K562 (cell line): ENCODE data around the gene SLIT1. TPM values are rescaled to one million over a fixed set of nuclear protein-coding genes. Genes with fewer than 3 reads are reported as not detected.

Experiments used
- ELF2 ChIP-seq: fragments of 250-450 bp; sonication (Bioruptor Pico); IDR thresholded peaks from 2 replicates; pipeline ENCODE4 v1.5.0; 2021; ENCODE audit warnings: mild to moderate bottlenecking
- EWSR1 ChIP-seq: fragments of 450-650 bp; IDR thresholded peaks from 2 replicates; pipeline ENCODE4 v1.6.1; 2018; ENCODE audit warnings: borderline replicate concordance, mild to moderate bottlenecking, low read depth, moderate library complexity; ENCODE audit not compliant: partially characterized antibody
- JUN ChIP-seq, 2 experiments: sonication (generic) in 1 of 2; formaldehyde crosslinking in 1 of 2; IDR thresholded peaks; 2 replicates each; pipeline versions ENCODE4 v1.6.1 to v1.8.0; 2012 to 2022; ENCODE audit warnings: borderline replicate concordance in 2 of 2, mild to moderate bottlenecking in 2 of 2, improper control_type of control experiment in 1 of 2, low read depth in 1 of 2, low read length in 1 of 2, missing genetic modification reagents in 1 of 2
- L3MBTL2 ChIP-seq: fragments of 450-650 bp; IDR thresholded peaks from 2 replicates; pipeline ENCODE4 v1.6.1; 2016; ENCODE audit warnings: mild to moderate bottlenecking, moderate library complexity
- MYBL2 ChIP-seq, 2 experiments: fragments of 450-650 bp in 1 of 2; sonication (generic) in 1 of 2; formaldehyde crosslinking in 1 of 2; IDR thresholded peaks; 2 replicates each; pipeline versions ENCODE4 v1.6.1 to v1.8.1; 2017 to 2022; ENCODE audit warnings: borderline replicate concordance in 1 of 2, inconsistent platforms in 1 of 2, low read depth in 1 of 2, mild to moderate bottlenecking in 1 of 2, missing genetic modification reagents in 1 of 2, moderate library complexity in 1 of 2
- NKRF ChIP-seq: fragments of 450-650 bp; IDR thresholded peaks from 2 replicates; pipeline ENCODE4 v1.6.1; 2016; ENCODE audit warnings: borderline replicate concordance
- RBM14 ChIP-seq: fragments of 200-400 bp; formaldehyde crosslinking; IDR thresholded peaks from 2 replicates; pipeline ENCODE4 v1.6.1; 2018; ENCODE audit warnings: low read depth, mild to moderate bottlenecking, low read length, moderate library complexity, borderline replicate concordance; ENCODE audit not compliant: insufficient read depth
- TCF7L2 ChIP-seq: fragments of 150-350 bp; IDR thresholded peaks from 2 replicates; pipeline ENCODE4 v1.6.1; 2016; ENCODE audit warnings: low read depth, mild to moderate bottlenecking, low read length, moderate library complexity
- TSHZ1 ChIP-seq: fragments of 250-450 bp; sonication (Bioruptor Pico); IDR thresholded peaks from 2 replicates; pipeline ENCODE4 v1.4.0; 2020; ENCODE audit warnings: mild to moderate bottlenecking, moderate library complexity
- ZNF354B ChIP-seq: fragments of 250-450 bp; sonication (Bioruptor Pico); IDR thresholded peaks from 2 replicates; pipeline ENCODE4 v1.4.0; 2020
- polyA plus RNA-seq, 8 experiments: library from polyadenylated mRNA; depleted of rRNA in 4 of 8; stranded (reverse) in 5 of 8; unstranded in 3 of 8; fragments of >200 nt; fragmentation: Nextera tagmentation in 2 of 8; fragmentation: Illumina TruSeq in 1 of 8; extraction: Ambion mirVana in 2 of 8; extraction: Trizol in 1 of 8; gene quantifications; 2 replicates each; pipeline versions ENCODE4 v1.2.1 to v1.2.3, GENCODE V29; 2011 to 2014; ENCODE audit warnings: inconsistent platforms in 1 of 8, missing spikeins in 1 of 8
- total RNA-seq, 7 experiments: library from RNA; depleted of rRNA in 6 of 7; stranded (reverse); fragments of >200 nt in 6 of 7; fragmentation: Illumina TruSeq in 2 of 7; extraction: Trizol in 2 of 7; gene quantifications; 2 replicates each; pipeline versions ENCODE4 v1.2.1 to v1.2.3, GENCODE V29; 2011 to 2021; ENCODE audit warnings: low replicate concordance in 1 of 7
- TF ChIP-seq, protein P1 (sequence below): fragments of 250-450 bp; sonication (Bioruptor Pico); IDR thresholded peaks from 2 replicates; pipeline ENCODE4 v1.5.1; 2021; ENCODE audit warnings: mild to moderate bottlenecking
- TF ChIP-seq, protein P2 (sequence below), 2 experiments: IDR thresholded peaks in 1 of 2; conservative IDR thresholded peaks in 1 of 2; 2 replicates each; pipeline ENCODE4 v1.6.1; 2016; ENCODE audit warnings: low read depth in 2 of 2, mild to moderate bottlenecking in 1 of 2, missing compliant biosample characterization in 1 of 2, missing genetic modification characterization in 1 of 2, moderate library complexity in 1 of 2
- TF ChIP-seq, protein P3 (sequence below), 2 experiments: fragments of 450-650 bp; IDR thresholded peaks; 2 replicates each; pipeline ENCODE4 v1.6.1; 2016

SLIT1 gene
- total and polyA plus RNA-seq, 9 of the 15 experiments (the other 6 are each of a cell fraction or from before 2014, with no cell fraction given): 0.01 to 0.11 (median 0.04) TPM; not detected in 3

DNA sequence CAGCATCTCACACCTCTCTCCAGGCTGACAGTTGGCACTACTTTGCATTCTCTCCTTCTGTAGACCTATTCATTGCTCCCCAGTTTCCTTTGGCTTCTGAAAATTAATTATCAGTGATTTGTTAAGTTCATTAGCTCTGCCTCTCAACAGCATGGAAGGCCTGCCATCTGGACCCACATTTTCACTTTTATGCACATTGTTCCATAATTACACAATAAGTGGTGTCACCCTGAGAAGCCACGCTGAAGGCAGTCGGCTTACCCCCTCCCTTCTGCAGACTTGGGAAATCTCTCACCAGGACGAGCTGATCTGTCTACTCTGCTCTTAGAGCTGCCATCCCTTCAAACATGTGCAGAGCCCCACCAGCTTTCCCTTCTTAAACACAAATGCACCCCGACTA, 64.7 kb downstream of the SLIT1 start (continued):
- TF ChIP-seq JUN (IDR thresholded peaks at IDR 0.05; ENCODE audit: borderline replicate concordance, low read depth, low read length) (no peak), JUN (CRISPR knock-in tag; IDR thresholded peaks at IDR 0.05; ENCODE audit: borderline replicate concordance) (no peak), NKRF (no peak), TSHZ1 (CRISPR knock-in tag) (no peak), L3MBTL2 (no peak), EWSR1 (no peak), MYBL2 (IDR thresholded peaks at IDR 0.05; ENCODE audit: low read depth) (no peak), MYBL2 (CRISPR knock-in tag; IDR thresholded peaks at IDR 0.05; ENCODE audit: borderline replicate concordance) (no peak), ZNF354B (no peak), ELF2 (CRISPR knock-in tag) (no peak), TCF7L2 (no peak), RBM14 (no peak)
- TF ChIP-seq, protein P1, sequence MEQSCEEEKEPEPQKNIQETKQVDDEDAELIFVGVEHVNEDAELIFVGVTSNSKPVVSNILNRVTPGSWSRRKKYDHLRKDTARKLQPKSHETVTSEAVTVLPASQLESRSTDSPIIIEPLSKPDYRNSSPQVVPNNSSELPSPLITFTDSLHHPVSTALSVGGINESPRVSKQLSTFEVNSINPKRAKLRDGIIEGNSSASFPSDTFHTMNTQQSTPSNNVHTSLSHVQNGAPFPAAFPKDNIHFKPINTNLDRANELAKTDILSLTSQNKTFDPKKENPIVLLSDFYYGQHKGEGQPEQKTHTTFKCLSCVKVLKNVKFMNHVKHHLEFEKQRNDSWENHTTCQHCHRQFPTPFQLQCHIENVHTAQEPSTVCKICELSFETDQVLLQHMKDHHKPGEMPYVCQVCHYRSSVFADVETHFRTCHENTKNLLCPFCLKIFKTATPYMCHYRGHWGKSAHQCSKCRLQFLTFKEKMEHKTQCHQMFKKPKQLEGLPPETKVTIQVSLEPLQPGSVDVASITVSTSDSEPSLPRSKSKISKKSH (CRISPR knock-in tag): no peak
- TF ChIP-seq, protein P2, sequence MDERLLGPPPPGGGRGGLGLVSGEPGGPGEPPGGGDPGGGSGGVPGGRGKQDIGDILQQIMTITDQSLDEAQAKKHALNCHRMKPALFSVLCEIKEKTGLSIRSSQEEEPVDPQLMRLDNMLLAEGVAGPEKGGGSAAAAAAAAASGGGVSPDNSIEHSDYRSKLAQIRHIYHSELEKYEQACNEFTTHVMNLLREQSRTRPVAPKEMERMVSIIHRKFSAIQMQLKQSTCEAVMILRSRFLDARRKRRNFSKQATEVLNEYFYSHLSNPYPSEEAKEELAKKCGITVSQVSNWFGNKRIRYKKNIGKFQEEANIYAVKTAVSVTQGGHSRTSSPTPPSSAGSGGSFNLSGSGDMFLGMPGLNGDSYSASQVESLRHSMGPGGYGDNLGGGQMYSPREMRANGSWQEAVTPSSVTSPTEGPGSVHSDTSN (CRISPR knock-in tag; IDR thresholded peaks at IDR 0.05; ENCODE audit: low read depth): no peak
- TF ChIP-seq, protein P2 (tag; conservative IDR thresholded peaks at IDR 0.05; ENCODE audit: low read depth): no peak
- TF ChIP-seq, protein P3, sequence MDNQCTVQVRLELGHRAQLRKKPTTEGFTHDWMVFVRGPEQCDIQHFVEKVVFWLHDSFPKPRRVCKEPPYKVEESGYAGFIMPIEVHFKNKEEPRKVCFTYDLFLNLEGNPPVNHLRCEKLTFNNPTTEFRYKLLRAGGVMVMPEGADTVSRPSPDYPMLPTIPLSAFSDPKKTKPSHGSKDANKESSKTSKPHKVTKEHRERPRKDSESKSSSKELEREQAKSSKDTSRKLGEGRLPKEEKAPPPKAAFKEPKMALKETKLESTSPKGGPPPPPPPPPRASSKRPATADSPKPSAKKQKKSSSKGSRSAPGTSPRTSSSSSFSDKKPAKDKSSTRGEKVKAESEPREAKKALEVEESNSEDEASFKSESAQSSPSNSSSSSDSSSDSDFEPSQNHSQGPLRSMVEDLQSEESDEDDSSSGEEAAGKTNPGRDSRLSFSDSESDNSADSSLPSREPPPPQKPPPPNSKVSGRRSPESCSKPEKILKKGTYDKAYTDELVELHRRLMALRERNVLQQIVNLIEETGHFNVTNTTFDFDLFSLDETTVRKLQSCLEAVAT (IDR thresholded peaks at IDR 0.05): no peak
